ENCODE results near the gene PGAP2. TPM values are rescaled to one million over a fixed set of nuclear protein-coding genes. Genes with fewer than 3 reads are reported as not detected.

Gene PGAP2
- total and polyA plus RNA-seq, 2 of the 13 experiments (the other 11 are each of a cell fraction or from before 2014, with no cell fraction given) = 21.5 to 47.8 TPM

- intact Hi-C loops (cut with micrococcal nuclease; ENCODE audit: unreplicated experiment) = no loop called here
- Histone ChIP-seq H2AFZ (ENCODE audit: low read length) (no peak overlapping the region), H3K4me3 (replicated peaks in 1 of 3; ENCODE audit: insufficient read depth in 1 of 3, low read depth in 2 of 3, low read length in 3 of 3) (no peak overlapping the region), H3K79me2 (ENCODE audit: insufficient read depth, low read length) (peaks cover 13% of the 10 kb centered on the region), H3K4me1 (ENCODE audit: insufficient read depth, low read length) (peaks cover 40% of the 10 kb centered on the region), H3K27me3 (ENCODE audit: control insufficient read depth in 1 of 2, insufficient read depth in 2 of 2, low read length in 2 of 2) (no peaks in the 10 kb centered on the region), H3K27ac (ENCODE audit: extremely low read length, insufficient read depth, low read length) (no peak overlapping the region), H4K20me1 (ENCODE audit: insufficient read depth, low read length) (no peaks in the 10 kb centered on the region; the same call in 1 of the 2 replicates), H3K9me3 (ENCODE audit: low read length) (no peaks in the 10 kb centered on the region), H3K36me3 (replicated peaks in 1 of 2; ENCODE audit: control insufficient read depth in 1 of 2, insufficient read depth in 2 of 2, low read length in 2 of 2) (peaks cover 4 to 13% of the 10 kb centered on the region in 2 experiments; a peak in 4 of 5 replicates), H3K9ac (ENCODE audit: insufficient read depth, low read depth, low read length) (no peak overlapping the region), H3K4me2 (ENCODE audit: low read depth, low read length) (no peak overlapping the region)
- DNase-seq (ENCODE audit: low spot score) (no peak), FAIRE-seq (no peak), ATAC-seq (0 out of 3 replicates have a peak, but pooled peaks have one; percentile 15)
- ChIA-PET CTCF (ENCODE audit: low intra/inter-chr PET ratio, low total read pairs) (no interaction called here), POLR2A (interaction anchor here (1.1 to 1.2 kb wide), 2 partner anchors 9 to 35 kb away, joined by 3 to 5 read pairs; partner anchors contain the start of genes NUP98 and RHOG)
- in situ Hi-C loops (cut with HindIII; ENCODE audit: extremely low pct_ligation_motif_present, low pct_unique_long_range_greater_than_20kb) = no loop called here
- WGBS (ENCODE audit: low lambda C conversion rate) = 96% methylated on average over 2 of the region's 2 CpGs
- no TSS peak for BruUV-seq (replicated peaks)
- TF ChIP-seq PLRG1 (conservative IDR thresholded peaks at IDR 0.05) = no peak
- no peak for TF ChIP-seq U2AF2 (IDR thresholded peaks at IDR 0.05; ENCODE audit: low read depth, low read length)
- TF ChIP-seq ZNF121 (CRISPR knock-in tag; IDR thresholded peaks at IDR 0.05) = peak; percentile 81
- TF ChIP-seq ZNF280B (CRISPR knock-in tag; IDR thresholded peaks at IDR 0.05; ENCODE audit: borderline replicate concordance) = no peak
- TF ChIP-seq ZNF234 (CRISPR knock-in tag; conservative IDR thresholded peaks at IDR 0.05) = no peak
- no peak for TF ChIP-seq ZNF17 (CRISPR knock-in tag; IDR thresholded peaks at IDR 0.05)
- no peak for TF ChIP-seq NKX3-1 (CRISPR knock-in tag; IDR thresholded peaks at IDR 0.05)
Measured at GRCh38 chr11:3832816-3833215, 24.5 kb downstream of the PGAP2 start.

GRCh38 chr11:3833449-3833848, 25.1 kb downstream of the PGAP2 start:
- Histone ChIP-seq H3K27me3 (ENCODE audit: control insufficient read depth in 1 of 2, insufficient read depth in 2 of 2, low read length in 2 of 2) (no peaks in the 10 kb centered on the region), H3K4me3 (replicated peaks in 1 of 3; ENCODE audit: insufficient read depth in 1 of 3, low read depth in 2 of 3, low read length in 3 of 3) (no peak overlapping the region), H3K4me1 (ENCODE audit: insufficient read depth, low read length) (peaks cover 47% of the 10 kb centered on the region), H3K36me3 (replicated peaks in 1 of 2; ENCODE audit: control insufficient read depth in 1 of 2, insufficient read depth in 2 of 2, low read length in 2 of 2) (peaks cover 4 to 13% of the 10 kb centered on the region in 2 experiments; a peak in 4 of 5 replicates), H3K9me3 (ENCODE audit: low read length) (no peaks in the 10 kb centered on the region), H3K79me2 (ENCODE audit: insufficient read depth, low read length) (peaks cover 17% of the 10 kb centered on the region), H3K4me2 (ENCODE audit: low read depth, low read length) (no peak overlapping the region), H2AFZ (ENCODE audit: low read length) (no peak overlapping the region), H3K27ac (ENCODE audit: extremely low read length, insufficient read depth, low read length) (no peak overlapping the region), H4K20me1 (ENCODE audit: insufficient read depth, low read length) (no peaks in the 10 kb centered on the region; the same call in 1 of the 2 replicates), H3K9ac (ENCODE audit: insufficient read depth, low read depth, low read length) (no peak overlapping the region)
- WGBS (ENCODE audit: low lambda C conversion rate) = 93% methylated on average over 2 of the region's 2 CpGs
- ChIA-PET POLR2A (interaction anchor here (1.2 kb wide), 1 partner anchor 8 kb away, joined by 5 read pairs; the partner anchor contains the start of gene RHOG), CTCF (ENCODE audit: low intra/inter-chr PET ratio, low total read pairs) (no interaction called here)
- no peak for DNase-seq (ENCODE audit: low spot score)
- no peak for ATAC-seq
- intact Hi-C loops (cut with micrococcal nuclease; ENCODE audit: unreplicated experiment) (no loop called here), in situ Hi-C loops (cut with HindIII; ENCODE audit: extremely low pct_ligation_motif_present, low pct_unique_long_range_greater_than_20kb) (no loop called here)
- BruUV-seq (replicated peaks) = no TSS peak
- FAIRE-seq = no peak
- no peak for TF ChIP-seq ZNF788 (CRISPR knock-in tag; IDR thresholded peaks at IDR 0.05; ENCODE audit: borderline replicate concordance)
- no peak for TF ChIP-seq BRD4 (CRISPR knock-in tag; IDR thresholded peaks at IDR 0.05)
- no peak for TF ChIP-seq RAD21 (CRISPR knock-in tag; IDR thresholded peaks at IDR 0.05)
- no peak for TF ChIP-seq ZNF12 (CRISPR knock-in tag; IDR thresholded peaks at IDR 0.05)
- no peak for TF ChIP-seq ZNF746 (CRISPR knock-in tag; IDR thresholded peaks at IDR 0.05)
- no peak for TF ChIP-seq RFXAP (CRISPR knock-in tag; IDR thresholded peaks at IDR 0.05; ENCODE audit: borderline replicate concordance)
- TF ChIP-seq CTCF (CRISPR knock-in tag; IDR thresholded peaks at IDR 0.05) = no peak
- no peak for TF ChIP-seq SMAD3 (CRISPR knock-in tag; IDR thresholded peaks at IDR 0.05)

Measured in HepG2 (cell line).